GM18508 (cell line): ENCODE results near the gene NPTXR.
"Not testable (repeated sequence)": the region's sequence is repeated elsewhere in the genome, so short reads cannot be mapped to it uniquely, and the experiment has no call there.

Experiments
- ATAC-seq: cut with Tn5 transposase; IDR thresholded peaks from one replicate; pipeline ENCODE4 v1.9.1; 2021; ENCODE audit warnings: moderate number of reproducible peaks; ENCODE audit not compliant: insufficient read depth, unreplicated experiment

Gene NPTXR

GRCh38 chr22:38854476-38854875 lies 10.6 kb upstream of the NPTXR start:
- not testable (repeated sequence) for ATAC-seq

DNA sequence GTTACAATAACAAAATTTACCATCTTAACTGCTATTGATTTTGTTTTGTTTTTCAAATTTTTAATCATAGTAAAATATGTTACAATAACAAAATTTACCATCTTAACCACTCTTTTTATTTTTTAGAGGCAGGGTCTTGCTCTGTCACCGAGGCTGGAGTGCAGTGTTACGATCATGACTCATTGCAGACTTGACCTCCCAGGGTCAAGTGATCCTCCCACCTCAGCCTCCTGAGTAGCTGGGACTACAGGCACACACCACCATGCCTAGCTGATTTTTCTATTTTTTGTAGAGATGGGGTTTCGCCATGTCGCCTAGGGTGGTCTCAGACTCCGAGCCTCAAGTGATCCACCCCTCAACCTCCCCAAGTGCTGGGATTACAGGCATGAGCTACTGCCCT lies 10.1 kb upstream of the NPTXR start:
- not testable (repeated sequence) for ATAC-seq

- ATAC-seq: no peak
Measured at GRCh38 chr22:38853196-38853651, 9.4 kb upstream of the NPTXR start.

GRCh38 chr22:38852522-38852921 lies 8.7 kb upstream of the NPTXR start:
- no peak for ATAC-seq

- no peak for ATAC-seq
Measured at GRCh38 chr22:38850941-38851849, 7.4 kb upstream of the NPTXR start.

DNA sequence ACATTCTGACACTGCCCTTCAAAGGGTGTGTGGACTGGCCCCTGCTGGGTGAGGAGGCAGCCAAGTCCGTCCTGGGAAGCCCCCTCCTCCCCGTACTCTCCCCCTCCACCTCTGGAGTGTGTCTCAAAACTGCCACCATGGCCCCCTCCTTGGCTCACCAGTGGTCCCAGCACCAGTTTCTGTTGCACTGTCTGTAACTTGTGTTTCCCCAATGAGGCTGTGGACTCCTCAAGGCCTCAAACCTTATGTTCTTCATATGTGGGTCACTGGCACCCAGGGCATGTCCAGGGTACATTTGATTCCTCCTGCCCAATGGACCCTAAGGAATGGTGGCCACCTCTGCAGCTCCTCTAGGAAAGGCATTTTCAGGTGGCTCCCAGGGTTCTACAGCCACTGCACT lies 6.6 kb upstream of the NPTXR start:
- ATAC-seq: no peak

- no peak for ATAC-seq
Measured at GRCh38 chr22:38849811-38850210, 6.0 kb upstream of the NPTXR start.

DNA sequence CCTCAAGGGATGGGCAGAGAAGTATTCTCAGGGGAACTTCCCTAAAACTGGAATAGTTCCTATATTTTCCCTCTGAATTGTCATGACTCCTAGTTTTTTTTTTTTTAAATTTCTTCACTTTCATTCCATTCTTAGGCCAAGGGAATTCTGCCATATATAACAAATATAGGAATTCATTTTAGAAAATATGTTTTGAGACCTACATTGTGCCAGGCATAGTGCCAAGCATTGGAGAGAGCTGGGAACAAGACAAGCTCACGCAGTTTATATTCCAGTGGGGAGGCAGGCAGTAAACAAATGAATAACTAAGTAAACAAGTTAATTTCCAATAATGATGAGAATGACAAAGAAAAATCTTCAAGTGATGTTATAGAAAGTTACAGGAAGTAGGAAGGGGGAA lies 2.6 kb upstream of the NPTXR start:
- no peak for ATAC-seq

DNA sequence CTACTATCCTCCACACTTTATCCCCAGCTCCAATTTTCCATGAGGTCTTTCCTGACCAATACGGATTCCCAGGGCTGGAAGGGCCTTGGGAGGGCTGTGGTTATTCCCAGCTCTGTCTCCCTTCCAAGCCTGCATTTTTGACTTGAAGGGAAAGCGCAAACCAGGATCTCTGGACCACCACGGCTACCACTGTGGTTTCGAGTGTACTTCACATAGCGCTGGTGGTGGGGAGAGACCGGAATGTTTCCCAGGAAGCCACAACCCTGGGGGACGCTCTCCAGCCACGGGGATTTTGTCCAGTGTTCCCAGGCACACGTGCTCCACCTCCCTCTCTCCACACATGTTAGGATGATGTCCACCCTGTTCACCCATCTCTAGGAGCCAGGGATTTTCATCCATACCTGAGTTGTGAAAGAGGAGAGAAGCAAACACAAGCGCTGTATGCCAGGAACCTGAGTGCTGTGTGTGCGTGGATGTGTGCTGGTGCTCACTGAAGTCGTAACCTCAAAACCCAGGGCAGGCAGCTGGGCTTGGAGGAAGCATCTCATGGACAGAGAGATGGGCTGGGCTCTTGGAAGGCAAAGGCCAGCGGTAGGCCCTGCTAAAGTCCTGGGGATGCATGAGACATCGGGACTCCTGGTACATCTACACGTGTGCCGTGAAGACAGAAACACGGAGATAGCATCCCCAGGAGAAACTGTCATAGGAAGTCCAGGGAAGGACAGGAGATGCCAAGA lies 1.3 kb upstream of the NPTXR start:
- ATAC-seq: no peak

GRCh38 chr22:38844315-38845003 lies 631 bp upstream of the NPTXR start:
- no peak for ATAC-seq

GRCh38 chr22:38843201-38843656 lies 599 bp downstream of the NPTXR start:
- ATAC-seq: no peak

DNA sequence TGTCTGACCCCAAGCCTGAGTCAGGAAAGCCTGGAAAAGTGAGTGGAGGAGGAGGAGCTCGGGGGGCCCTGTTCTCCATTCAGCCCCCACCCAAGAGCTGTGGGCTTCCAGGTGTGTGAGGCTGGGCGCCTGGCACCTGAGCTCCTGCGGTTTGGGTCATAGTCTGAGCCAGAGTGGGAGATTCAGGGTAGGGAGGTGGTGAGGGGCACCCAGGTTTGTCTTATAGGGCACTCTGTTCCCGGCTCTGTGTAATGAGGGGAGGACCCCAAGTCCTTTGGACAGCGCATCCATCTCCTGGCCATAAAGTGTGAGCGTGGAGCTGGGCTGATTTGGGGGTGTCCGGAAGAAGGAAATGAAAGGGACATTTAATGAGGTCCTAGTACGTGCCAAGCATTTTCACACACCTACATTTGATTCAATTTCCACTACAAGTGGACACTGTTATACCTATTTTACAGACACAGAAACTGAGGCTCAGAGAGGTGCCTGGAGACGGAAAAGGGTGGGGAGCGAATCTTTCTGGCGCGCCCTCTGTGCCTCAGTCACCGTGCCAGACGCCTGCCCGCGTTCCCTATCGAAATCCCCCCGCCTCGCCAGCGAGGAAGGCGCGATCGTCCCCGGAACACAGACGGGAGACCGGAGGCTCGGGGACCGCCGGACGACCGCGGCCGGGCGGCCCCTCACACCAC lies 1.2 kb downstream of the NPTXR start:
- no peak for ATAC-seq

GRCh38 chr22:38841635-38842034 lies 2.2 kb downstream of the NPTXR start:
- ATAC-seq: no peak

DNA sequence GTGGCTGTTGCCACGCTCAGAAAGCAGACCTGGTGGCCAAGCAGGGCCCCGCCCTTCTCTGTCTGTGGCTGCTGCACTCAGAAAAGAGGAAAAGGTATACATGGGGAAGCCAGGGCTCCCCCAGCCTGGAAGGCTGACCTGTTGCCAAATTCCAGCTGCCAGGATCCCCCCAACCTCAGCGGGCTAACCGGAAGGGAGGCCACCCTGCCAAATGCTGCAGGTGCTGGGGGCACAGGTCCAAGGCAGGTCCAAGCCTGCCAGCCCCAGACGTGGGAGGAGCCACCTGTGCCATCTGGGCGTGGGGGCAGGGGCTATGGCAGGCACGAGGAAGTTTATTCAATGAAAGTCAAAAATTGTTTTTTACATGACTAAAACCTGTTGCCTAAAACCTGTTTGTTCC lies 2.6 kb downstream of the NPTXR start:
- ATAC-seq: no peak

GRCh38 chr22:38840129-38840528 lies 3.7 kb downstream of the NPTXR start:
- ATAC-seq: no peak

- ATAC-seq: no peak
Measured at GRCh38 chr22:38839686-38840085, 4.1 kb downstream of the NPTXR start.

DNA sequence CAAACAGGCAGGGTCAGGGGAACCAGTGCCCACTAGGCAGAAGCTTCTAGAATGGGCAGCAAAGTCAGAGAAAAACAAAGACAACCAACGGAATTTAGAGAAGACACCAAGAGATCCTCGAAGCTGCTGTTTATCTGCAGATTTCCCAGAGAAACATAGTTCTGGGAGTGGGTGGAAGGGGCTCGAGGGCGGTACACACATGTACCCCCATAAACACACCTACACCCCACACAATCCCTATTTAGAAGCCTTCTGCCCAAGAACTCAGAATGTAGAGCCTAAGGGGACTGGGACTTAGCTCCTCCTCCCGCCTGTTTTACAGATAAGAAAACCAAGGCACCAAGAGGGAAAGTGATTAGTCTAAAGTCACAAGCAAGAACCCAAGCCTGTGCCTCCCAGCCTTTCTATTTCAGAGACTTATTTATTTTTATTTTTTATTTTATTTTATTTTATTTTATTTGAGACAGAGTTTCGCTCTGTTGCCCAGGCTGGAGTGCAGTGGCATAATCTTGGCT lies 6.4 kb downstream of the NPTXR start:
- no peak for ATAC-seq

- no peak for ATAC-seq
Measured at GRCh38 chr22:38835888-38836301, 7.9 kb downstream of the NPTXR start.

GRCh38 chr22:38834991-38835390 lies 8.8 kb downstream of the NPTXR start:
- ATAC-seq: no peak
